ENCODE data around the gene TMEM19.

TMEM19 gene

DNA sequence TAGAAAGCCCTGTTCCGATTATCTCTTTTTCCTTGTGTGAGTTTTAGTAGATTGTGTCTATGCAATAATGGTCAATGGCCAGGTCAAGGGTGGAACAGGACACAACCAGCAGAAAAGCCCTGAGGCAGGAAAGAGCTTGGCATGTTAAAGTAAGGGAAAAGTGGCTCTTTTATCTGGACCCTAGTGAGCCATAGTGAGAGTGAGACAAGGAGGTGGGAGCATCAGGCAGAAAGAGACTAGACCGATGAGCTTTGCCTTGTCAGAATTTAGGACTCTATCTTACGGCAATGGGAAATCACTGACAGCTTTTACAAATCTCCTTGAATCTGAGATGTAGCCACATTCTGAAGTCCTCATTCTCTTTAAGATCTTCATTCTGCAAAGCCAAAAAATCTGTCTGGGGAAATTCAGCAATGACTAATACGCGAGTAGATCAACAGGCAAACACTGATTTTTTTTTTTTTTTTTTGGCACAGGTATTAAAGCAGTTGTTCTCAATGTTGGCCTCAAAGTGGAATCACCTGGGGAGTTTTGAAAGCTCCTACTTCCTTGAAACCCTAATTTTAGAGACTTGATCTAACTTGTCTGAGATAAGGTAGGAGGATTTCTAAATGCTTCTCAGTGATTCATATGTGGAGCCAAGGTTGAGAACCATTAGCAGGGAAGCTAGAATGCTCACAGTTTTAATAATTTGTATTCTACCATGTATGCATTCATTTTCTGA is 33.9 kb downstream of the TMEM19 start:
- no peak for DNase-seq

DNA sequence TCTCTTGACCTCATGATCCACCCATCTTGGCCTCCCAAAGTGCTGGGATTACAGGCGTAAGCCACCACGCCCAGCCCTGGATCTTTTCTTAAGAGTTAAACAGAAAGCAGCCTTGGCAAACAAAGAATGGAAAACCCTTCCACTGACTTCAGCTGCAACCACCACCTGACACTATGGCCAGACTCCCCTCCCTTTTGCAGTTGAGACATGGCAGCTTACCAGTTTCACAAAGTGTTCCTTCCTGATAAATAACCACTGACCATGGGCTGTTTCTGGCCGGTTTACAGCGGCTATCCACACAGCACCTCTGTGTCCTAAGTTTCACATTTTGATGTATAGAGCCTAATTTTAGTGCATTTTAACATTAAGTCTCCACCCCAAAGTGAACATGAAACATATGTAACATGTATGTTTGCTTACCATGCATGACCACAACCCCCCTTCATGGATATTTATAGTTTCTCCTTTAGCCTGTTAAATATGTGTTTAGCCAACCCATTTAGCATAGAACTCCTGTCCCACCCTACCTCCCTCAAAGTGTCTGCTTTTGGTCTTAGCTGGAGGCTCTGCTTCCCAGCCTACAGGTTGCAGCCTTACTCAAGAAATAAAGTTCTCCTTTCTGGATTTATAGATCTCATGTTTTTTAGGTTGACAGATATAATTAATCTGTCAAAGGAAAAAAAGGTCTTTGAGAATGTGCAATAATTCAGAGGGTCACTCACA is 36.1 kb downstream of the TMEM19 start:
- DNase-seq: no peak

DNA sequence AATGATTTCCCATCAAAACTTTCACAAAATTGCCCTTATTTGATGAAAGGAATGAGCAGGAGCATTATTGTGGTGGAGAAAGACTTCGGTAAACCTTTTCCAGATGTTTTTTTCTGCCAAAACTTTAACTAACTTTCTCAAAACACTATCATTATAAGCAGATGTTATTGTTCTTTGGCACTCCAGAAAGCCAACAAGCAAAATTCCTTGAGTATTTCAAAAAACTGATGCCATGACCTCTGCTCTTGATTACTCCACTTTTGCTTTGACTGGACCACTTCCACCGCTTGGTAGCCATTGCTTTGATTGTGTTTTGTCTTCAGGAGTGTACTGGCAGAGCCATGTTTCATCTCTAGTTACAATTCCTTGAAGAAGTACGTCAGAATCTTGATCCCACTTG is 39.1 kb downstream of the TMEM19 start:
- no peak for DNase-seq

DNA sequence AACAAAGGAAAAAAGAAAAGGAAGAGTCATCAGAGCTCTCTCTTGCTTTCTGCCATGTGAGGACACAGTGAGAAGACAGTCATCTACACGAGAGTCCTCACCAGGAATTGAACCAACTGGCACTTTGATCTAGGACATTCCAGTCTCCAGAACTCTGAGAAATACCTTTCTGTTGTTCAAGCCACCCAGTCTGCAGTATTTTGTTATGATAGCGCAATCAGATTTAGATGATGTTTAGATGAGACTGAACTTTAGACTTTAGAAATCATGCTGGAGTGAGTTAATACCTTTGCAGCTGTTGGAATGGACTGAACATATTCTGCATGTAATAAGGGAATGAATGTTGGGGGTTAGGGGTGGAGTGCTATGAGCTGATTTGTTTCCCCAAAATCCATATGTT is 40.7 kb downstream of the TMEM19 start:
- DNase-seq: no peak

DNA sequence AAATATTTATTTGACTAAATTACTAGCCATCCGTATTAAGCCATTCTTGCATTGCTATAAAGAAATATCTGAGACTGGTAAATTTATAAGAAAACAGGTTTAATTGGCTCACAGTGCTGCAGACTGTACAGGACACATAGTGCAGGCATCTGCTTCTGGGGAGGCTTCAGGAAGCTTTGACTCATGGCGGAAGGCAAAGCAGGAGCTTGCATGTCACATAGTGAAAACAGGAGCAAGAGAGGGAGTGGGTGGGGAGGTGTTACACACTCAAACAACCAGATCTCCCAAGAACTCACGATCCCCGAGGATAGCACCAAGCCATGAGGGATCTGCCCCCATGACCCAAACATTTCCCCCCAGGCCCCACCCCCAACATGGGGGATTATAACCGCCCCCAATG is 42.1 kb downstream of the TMEM19 start:
- no peak for DNase-seq

DNA sequence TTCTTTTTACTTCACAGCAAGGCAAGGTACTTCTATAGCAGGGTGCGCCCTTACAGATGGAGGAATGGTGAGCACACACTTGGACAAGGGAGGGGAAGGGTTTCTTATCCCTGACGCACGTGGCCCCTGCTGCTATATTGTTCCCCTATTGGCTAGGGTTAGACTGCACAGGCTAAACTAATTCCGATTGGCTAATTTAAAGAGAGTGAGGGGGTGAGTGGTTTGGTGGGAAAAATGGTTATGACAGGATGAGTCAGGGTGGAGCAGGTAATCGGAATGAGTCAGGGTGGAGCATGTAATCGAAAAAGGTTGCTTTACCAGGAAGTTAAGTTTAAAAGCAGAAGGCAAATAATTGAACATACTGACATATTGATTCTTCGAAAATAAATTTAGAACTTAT is 45.1 kb downstream of the TMEM19 start:
- no peak for DNase-seq

DNA sequence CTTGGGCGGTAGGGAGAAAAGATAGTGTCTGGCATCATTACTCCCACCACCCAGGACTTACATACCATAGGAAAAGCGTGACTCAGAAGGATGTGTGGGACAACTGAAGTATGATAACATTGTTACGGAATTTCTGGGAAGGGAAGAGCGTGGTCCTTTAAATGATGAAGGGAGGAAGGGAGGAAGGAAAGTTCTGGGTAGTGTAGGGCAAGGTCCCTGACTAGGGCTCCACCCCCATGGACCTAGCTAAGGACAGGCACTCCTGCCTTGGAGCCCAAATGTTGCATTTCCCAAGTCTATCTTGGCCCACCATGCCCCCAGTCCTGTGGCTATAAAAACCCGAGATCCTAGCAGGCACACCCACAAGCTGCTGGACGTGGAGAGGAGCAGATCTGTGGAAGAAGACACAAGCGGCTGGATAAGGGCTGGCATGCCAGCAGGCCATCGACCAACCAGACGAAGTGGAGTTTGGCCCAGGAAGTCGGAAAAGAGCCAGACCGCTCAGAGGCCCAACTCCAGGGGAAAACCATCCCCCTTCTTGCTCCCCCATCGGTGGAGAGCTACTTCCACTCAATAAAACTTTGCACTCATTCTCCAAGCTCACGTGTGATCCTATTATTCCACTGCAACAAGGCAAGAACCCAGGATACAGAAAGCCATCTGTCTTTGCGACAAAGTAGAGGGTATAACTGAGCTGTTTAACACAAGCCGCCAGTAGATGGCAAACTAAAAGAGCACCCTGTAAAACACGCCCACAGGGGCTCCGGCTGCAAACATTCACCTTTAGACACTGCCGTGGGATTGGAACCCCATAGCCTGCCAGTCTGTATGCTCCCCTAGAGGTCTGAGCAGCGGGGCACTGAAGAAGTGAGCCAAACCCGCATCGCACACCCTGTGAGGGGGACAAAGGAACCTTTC is 45.8 kb downstream of the TMEM19 start:
- DNase-seq: no peak

DNA sequence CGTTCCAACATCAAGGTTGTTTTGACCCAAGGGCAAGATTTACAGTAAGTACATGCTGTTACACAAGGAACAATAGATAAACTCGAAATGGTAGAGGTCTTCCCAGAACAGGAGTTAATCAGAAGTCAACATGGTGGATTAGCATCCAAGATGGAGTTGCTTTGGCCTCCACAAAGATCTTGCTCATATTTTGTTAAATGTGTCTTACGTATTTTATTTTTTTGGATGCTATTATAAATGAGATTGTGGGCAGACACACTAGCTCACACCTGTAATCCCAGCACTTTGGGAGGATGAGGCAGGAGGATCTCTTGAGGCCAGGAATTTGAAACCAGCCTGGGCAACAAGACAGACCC is 46.5 kb downstream of the TMEM19 start:
- DNase-seq: no peak

DNA sequence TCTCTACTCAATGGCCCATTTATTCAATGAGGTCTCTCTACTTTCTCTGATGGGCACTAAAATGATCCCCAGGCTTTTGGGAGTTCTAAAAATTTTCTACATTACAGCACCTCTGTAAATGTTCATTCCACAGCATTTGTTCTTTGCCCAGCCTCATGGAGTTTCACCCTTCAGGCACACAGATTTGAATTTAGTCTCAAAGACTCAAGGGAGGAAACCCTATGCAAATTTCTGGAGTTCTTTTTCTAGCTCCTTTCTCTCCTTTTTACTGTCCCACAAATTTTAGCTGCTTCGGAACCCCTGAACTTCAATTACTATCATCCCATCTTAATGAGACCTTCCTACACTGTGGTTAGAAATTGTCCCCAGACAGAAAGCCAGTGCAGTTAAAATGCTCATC is 51.3 kb downstream of the TMEM19 start:
- no peak for DNase-seq

DNA sequence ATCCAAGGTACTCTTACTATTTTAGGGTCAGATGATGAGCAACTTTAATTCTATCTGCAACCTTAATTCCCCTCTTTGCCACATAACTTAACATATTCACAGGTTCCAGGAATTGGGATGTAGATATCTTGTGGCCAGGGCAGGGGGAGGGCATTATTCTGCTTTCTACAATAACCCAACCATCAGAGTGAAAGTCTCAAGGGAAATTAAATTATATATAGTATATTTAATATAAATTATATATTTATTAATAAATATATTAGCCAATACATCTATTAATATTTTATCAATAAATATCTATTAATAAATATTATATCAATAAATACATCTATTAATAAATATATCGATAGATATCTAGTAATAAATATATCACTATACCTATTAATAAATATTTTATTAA is 57.1 kb downstream of the TMEM19 start:
- DNase-seq: no peak

DNA sequence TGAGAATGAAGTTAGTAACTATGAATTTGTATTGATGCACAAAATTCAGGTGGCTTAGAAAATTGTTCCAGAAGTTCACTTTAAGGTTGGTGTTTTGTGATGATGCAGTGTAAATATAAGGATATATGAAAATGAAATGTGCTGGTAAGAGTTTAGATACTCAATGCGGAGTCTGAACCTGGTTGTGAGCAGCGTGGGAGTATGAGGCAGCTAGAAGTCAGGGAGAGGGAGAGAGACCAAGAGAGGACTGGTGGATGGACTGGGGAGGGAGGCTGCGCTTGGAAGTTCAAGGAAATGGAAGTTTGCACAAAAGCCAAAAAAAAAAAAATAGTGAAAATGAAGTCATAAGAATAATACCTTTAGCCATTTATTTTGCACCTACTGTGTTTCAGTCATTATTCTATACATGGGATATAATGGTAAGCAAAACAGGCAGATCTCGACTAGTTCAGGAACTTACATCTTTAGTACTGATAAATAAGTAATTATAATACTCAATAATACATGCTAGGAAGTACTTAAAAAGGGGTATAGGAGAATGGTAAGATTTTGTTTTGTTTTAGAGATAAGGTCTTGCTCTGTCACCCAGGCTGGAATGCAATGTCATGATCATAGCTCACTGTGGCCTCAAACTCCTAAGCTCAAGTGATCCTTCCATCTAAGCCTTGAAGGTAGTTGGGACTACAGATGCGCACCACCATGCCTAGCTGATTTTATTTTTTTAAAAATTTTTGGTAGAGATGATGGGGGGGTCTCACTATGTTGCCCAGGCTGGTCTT is 58.8 kb downstream of the TMEM19 start:
- no peak for DNase-seq

DNA sequence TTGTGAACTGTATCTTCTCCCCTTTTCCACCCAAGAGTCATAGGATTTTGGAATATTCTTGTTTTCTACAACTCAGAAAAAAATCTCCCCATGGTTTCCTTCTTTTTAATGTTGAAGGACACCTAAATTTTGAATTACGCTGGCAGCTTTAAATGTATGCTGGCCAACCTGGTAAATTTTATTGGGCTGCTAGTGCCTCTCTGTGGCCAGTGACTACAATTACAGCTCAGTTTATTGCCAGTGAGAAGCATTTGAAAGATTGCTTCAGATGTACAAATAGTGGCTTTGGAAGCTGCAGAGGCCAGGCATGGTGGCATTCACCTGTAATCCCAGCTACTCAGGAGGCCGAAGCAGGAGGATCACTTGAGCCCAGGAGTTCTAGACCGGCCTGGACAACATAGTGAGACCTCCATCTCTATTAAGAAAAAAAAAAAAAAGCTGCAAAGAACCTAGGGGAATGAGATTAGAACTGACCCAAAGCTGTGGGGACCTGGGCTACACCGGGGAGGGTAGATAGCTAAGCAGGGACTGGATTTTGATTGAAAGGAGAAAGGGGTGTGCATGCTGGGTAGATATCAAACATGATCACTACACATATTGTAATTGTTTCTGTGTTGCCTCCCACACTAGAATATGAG is 61.2 kb downstream of the TMEM19 start:
- DNase-seq: peak; percentile 51

DNA sequence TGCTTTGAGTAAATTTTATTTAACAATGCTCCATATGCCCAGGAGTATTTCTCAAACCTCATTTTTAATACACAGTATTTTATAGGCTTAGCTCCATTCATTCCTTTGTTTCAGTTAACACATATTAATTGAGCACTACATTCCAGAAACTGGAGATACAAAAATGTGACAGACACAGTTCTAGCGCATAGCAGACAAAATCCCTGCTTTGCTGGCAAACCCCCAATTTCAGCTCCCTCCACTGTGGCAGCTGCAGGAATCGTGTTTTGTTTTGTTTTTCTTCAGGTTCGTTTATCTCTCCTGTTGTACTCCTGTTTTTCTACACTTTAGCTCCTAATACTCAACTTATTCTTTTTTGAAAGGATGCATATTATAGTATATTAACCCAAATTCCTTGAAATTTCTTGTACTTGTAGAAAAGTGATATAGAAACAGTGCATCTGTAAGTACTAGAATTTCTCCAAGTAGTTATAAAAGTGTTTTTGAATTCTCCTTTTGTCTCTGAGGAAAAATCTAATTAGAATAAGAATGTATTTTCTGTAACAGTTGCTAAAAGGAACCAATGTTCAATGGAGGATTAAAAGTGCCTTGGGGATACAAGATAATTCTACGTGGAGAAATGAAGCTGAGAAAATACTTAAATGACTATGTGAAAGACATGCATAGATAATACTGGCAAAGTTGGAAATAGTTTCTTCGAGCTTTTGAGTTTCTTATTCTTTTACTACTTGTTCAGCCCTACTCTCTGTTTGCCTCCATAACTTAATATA is 62.4 kb downstream of the TMEM19 start:
- no peak for DNase-seq

DNA sequence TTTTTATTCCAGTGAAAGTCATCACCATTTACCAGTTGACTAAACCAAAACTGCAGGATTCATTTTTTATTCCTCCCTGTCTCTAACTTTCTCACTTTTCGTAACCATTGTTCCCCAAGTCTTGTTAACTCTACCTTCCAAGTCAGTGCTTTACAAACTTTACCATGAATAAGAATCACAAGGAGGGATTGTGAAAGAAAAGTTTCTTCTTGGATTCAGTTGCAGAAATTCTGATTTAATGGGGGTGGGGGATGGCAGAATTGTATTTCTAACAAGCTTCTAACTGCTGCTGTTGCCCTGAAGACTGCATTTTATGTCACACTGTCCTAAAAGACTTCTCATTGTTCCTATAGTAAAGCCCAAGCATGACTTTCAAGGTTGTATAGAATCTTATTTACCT is 63.8 kb downstream of the TMEM19 start:
- no peak for DNase-seq

DNA sequence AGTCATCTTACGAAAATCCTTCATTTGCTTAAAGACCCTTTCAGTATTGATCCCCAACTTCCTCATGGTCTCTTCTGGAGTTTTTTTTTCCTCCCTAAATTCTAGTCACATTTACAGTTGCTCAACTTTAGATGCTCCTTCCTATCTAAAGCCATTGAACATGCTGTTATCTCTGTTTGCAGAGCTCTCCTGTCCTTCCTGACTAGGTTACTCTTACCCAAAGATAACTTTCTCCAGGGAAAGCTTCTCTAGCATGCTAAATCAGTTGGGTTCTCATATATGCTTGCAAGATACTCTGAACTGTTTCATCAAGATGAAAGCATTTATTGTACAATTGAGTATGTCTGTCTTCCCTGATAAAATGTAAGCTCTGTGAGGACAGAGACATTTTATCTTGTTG is 67.0 kb downstream of the TMEM19 start:
- no peak for DNase-seq

Measured in femur (tissue), 1 donor.